Upper lobe of right lung (tissue), 1 donor: ENCODE results near the gene CLEC18B. TPM values are rescaled to one million over a fixed set of nuclear protein-coding genes. Genes with fewer than 3 reads are reported as not detected.
"Not testable (repeated sequence)": the region's sequence is repeated elsewhere in the genome, so short reads cannot be mapped to it uniquely, and the experiment has no call there.

Experiments used
- ATAC-seq: fragments of 200-7000 bp; cut with Tn5 transposase; one replicate; pipeline ENCODE4 v1.9.1; 2020; ENCODE audit warnings: mild to moderate bottlenecking, moderate library complexity
- DNase-seq: peaks from one replicate; pipeline ENCODE4 v3.0.0-alpha.2; 2020
- H3K27ac ChIP-seq: fragments of 200-600 bp; one replicate; pipeline ENCODE4 v1.8.0; 2022
- H3K27me3 ChIP-seq: fragments of 200-600 bp; one replicate; pipeline ENCODE4 v1.8.0; 2022; ENCODE audit warnings: mild to moderate bottlenecking
- H3K36me3 ChIP-seq: fragments of 200-600 bp; one replicate; pipeline ENCODE4 v1.8.0; 2022
- H3K4me1 ChIP-seq: fragments of 200-600 bp; one replicate; pipeline ENCODE4 v1.8.0; 2022
- H3K4me3 ChIP-seq: fragments of 200-600 bp; one replicate; pipeline ENCODE4 v1.8.0; 2022; ENCODE audit warnings: mild to moderate bottlenecking
- H3K9me3 ChIP-seq: fragments of 200-600 bp; one replicate; pipeline ENCODE4 v1.8.0; 2022
- CTCF ChIP-seq: fragments of 200-600 bp; IDR thresholded peaks from one replicate; pipeline ENCODE4 v1.8.0; 2022; ENCODE audit warnings: antibody characterized with exemption
- intact Hi-C: fragments of 100-400 bp; cut with DNase I; formaldehyde crosslinking; loops from one replicate; pipeline ENCODE4 v1.11.0; 2022
- long read RNA-seq: library from polyadenylated mRNA; unstranded; transcript quantifications from one replicate; pipeline ENCODE4 v2.0.0, GENCODE V29; 2021
- total RNA-seq: library from RNA; stranded (reverse); fragmentation: NEBNext Ultra II Directional; extraction: Animal tissue kit (Norgen Biotek cat#: 25700); gene quantifications from one replicate; pipeline ENCODE4 v1.2.1, GENCODE V29; 2021
- donor health status: DM: no; HTN: yes; CAD: no; lungs with severe emphysema.

CLEC18B gene
- total RNA-seq: not detected
- long read RNA-seq: 0 reads

DNA sequence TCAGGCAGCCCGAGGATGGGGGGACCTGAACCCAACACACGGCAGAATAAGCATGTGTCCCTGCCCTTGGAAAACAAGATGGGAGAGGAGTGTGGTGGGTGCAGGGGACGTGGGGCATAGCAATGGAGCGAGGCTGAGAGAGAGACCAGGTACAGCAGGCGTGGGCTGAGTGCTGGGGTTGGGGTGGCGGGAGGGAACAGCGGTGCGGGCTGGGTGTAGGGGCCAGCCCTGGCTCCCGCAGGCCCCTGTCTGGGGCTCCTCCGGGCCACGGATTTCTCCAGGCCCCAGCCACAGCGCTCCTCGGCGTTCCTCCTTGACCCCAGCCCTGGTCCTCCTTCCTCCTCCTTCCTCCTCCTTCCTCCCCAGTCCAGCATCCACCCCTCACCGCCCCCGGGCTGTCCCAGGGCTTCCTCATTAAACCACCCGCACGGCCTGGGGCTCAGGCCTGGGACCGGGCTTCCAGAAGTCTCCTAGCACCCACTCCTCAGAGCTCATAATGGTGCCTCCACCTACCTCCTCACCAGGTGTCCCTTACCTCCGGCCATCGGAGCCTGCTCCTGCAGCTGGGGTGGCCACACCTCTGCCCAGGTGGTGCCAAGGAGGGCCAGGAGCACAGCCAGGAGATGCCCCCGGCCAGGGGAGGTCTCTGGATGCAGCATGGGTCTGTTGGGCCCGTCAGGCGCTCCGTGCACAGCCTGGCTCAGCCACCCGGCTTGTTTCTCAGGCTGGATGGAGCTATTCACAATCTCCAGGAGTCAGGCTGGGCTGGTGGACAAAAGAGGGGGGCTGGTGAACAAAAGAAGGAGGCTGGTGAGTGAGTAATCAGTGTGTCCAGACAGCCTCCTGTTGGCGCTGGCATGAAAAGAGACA lies at the start of gene CLEC18B:
Gene CLEC18B (minus strand): TSS at position 867 of the 870 bp plus-strand sequence. CDS start 208 bp downstream, at position 659.
- intact Hi-C loops, H3K4me1 ChIP-seq, H3K36me3 ChIP-seq, H3K9me3 ChIP-seq, H3K27me3 ChIP-seq, ATAC-seq, H3K27ac ChIP-seq, H3K4me3 ChIP-seq, DNase-seq: not testable (repeated sequence)

DNA sequence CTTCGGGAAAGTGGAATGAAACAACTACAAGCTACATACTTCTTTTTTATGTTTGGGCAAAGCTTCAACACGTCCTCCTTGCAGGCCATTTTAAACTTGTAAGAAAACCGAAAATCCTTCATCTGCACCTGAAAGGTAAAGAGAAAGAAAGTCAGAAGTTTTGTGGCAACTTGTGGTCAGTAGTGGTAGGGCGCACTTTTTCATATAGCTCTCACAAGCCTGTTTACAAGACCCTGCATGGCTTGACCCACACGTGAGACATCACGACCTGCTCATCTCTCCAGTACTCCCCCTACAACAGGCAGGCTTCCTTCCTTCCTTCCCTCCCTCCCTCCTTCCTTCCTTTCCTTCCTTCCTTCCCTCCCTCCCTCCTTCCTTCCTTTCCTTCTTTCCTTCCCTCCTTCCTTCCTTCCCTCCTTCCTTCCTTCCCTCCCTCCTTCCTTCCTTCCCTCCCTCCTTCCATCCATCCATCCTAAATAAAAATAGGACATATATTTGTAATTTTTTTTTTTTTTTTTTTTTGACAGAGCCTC lies 48.7 kb upstream of the CLEC18B start:
- Histone ChIP-seq H3K9me3 (no peaks in the 10 kb centered on the region), H3K4me3 (no peak overlapping the region), H3K36me3 (peaks cover 92% of the 10 kb centered on the region), H3K27me3 (no peaks in the 10 kb centered on the region), H3K4me1 (no peaks in the 10 kb centered on the region), H3K27ac (no peak overlapping the region)
- intact Hi-C loops: no loop called here
- DNase-seq: no peak
- TF ChIP-seq CTCF: no peak
- ATAC-seq: no peak

- TF ChIP-seq CTCF: no peak
- ATAC-seq: no peak
- Histone ChIP-seq H3K4me3 (no peak overlapping the region), H3K27me3 (no peaks in the 10 kb centered on the region), H3K36me3 (peaks cover 92% of the 10 kb centered on the region), H3K27ac (no peak overlapping the region), H3K9me3 (no peaks in the 10 kb centered on the region), H3K4me1 (no peaks in the 10 kb centered on the region)
- DNase-seq: no peak
- intact Hi-C loops: no loop called here
Observed at GRCh38 chr16:74468807-74469525, 47.7 kb upstream of the CLEC18B start.

GRCh38 chr16:74466872-74467271 lies 45.6 kb upstream of the CLEC18B start:
- Histone ChIP-seq H3K4me1 (no peaks in the 10 kb centered on the region), H3K36me3 (peaks cover 96% of the 10 kb centered on the region), H3K9me3 (no peaks in the 10 kb centered on the region), H3K27me3 (no peaks in the 10 kb centered on the region), H3K27ac (no peak overlapping the region), H3K4me3 (no peak overlapping the region)
- no peak for TF ChIP-seq CTCF
- ATAC-seq (no peak), DNase-seq (no peak)
- intact Hi-C loops: no loop called here

DNA sequence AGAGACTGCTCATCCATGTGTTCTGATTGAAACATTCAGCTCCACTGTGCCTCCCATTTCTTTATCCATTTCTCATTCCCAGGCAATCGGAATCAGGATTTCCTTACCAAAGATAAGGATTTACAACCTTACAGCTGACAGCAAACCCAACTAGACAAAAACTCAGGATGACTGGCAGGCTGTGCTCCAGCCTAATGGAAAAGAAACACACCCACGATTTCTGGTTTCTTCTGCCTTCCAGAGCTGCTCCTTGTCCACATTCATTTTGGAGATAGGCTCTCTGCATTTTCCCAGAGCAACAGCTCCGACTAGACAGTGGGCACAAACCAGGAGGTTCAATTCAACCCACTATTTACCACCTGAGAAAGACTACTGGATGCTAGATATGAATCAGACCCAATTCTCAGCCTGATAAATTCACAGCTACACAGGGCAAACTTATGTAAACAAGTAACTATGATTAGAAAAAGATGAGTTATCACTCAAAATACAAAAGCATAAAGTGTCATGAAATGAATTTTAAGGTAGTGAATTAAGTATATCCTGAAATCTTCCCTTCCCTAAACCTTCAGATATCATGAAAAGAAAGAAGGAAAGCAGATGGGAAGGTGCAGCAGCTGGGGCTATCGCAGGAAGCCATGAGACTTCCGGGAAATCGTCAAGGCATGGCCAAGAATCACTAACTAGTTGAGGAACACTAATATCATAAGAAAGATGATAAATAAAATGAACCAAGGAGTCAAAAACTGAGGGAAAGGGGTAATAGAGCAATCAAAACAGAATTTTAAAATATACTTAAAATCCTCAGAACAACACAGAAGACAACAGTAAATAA lies 44.8 kb upstream of the CLEC18B start:
- no peak overlapping the region for H3K27ac ChIP-seq
- intact Hi-C loops: no loop called here
- no peaks in the 10 kb centered on the region for H3K27me3 ChIP-seq
- no peak for TF ChIP-seq CTCF
- no peaks in the 10 kb centered on the region for H3K4me1 ChIP-seq
- no peak for DNase-seq
- peaks cover 92% of the 10 kb centered on the region for H3K36me3 ChIP-seq
- no peaks in the 10 kb centered on the region for H3K9me3 ChIP-seq
- H3K4me3 ChIP-seq: no peak overlapping the region
- no peak for ATAC-seq
